ENCODE data around the gene PPTC7.

PPTC7 gene, protein sequence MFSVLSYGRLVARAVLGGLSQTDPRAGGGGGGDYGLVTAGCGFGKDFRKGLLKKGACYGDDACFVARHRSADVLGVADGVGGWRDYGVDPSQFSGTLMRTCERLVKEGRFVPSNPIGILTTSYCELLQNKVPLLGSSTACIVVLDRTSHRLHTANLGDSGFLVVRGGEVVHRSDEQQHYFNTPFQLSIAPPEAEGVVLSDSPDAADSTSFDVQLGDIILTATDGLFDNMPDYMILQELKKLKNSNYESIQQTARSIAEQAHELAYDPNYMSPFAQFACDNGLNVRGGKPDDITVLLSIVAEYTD

GRCh38 chr12:110583137-110584059, at the start of gene PPTC7:
Gene PPTC7, minus strand, starts transcription at chr12:110583318. Its CDS starts 287 bp downstream, at chr12:110583031.
- H3K36me3 ChIP-seq = no peaks in the 10 kb centered on the region
- peak within 1 kb of the TSS; percentile 83 to 84 for H3K27ac ChIP-seq
- H3K4me1 ChIP-seq = peaks cover 0 to 57% (median 42%) of the 10 kb centered on the region in 4 donors
- no peaks in the 10 kb centered on the region for H3K27me3 ChIP-seq
- H3K9me3 ChIP-seq = no peaks in the 10 kb centered on the region
- intact Hi-C loops (cut with DNase I; ENCODE audit: low total_unique reads) = loop anchor here (5.0 to 10.0 kb wide), 2 partner anchors 41 to 119 kb away; partner anchors contain the start of genes FAM216A and GPN3
- TF ChIP-seq, protein P1, sequence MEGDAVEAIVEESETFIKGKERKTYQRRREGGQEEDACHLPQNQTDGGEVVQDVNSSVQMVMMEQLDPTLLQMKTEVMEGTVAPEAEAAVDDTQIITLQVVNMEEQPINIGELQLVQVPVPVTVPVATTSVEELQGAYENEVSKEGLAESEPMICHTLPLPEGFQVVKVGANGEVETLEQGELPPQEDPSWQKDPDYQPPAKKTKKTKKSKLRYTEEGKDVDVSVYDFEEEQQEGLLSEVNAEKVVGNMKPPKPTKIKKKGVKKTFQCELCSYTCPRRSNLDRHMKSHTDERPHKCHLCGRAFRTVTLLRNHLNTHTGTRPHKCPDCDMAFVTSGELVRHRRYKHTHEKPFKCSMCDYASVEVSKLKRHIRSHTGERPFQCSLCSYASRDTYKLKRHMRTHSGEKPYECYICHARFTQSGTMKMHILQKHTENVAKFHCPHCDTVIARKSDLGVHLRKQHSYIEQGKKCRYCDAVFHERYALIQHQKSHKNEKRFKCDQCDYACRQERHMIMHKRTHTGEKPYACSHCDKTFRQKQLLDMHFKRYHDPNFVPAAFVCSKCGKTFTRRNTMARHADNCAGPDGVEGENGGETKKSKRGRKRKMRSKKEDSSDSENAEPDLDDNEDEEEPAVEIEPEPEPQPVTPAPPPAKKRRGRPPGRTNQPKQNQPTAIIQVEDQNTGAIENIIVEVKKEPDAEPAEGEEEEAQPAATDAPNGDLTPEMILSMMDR (IDR thresholded peaks at IDR 0.05) = no peak
- peak; percentile 97 to 98 for DNase-seq
- H3K4me3 ChIP-seq = peak within 1 kb of the TSS; percentile 68 to 72

DNA sequence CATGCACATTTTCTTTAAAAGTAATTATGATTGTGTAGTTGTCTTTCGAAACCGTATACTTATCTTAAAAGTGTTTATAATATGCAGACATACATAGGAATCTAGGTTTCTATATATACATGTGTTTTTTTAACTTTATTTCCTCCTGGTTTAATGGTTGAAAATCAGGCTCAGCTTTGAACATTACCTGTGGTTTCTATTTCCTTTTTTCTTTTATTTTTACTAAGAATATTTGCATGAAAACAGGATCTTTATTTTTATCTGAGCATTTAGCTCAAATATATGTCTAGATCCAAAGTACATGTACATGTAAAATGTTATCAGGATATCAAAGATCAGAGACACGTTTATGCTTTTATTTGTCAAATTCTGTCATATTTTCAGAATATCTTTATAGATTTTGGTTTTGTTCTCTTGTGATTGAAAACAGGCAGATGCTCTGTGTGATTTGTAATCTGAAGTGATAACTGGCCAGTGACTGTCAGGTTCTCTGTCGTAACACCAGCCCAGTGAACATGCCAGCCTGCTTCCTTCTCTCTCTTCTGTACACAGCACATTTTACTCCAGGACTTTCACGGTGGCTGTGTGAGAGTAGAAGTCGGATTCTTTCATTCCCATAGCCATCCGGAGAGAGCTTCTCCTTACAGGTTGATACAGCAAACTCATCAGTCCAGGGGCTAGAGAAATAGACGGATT, 44.5 kb upstream of the PPTC7 start:
- Histone ChIP-seq H3K4me3 (no peak overlapping the region), H3K36me3 (peaks cover 9 to 71% (median 20%) of the 10 kb centered on the region in 3 donors)
- intact Hi-C loops (cut with DNase I; ENCODE audit: low total_unique reads) = no loop called here

GRCh38 chr12:110622582-110622981, 39.5 kb upstream of the PPTC7 start:
- H3K27ac ChIP-seq = no peak overlapping the region
- TF ChIP-seq, protein P1 (IDR thresholded peaks at IDR 0.05) = no peak

More for the DNA sequence above, 44.5 kb upstream of the PPTC7 start:
- H3K27me3 ChIP-seq = no peaks in the 10 kb centered on the region
- DNase-seq = no peak
- TF ChIP-seq, protein P1 (IDR thresholded peaks at IDR 0.05) = no peak
- H3K4me1 ChIP-seq = no peaks in the 10 kb centered on the region
- H3K27ac ChIP-seq = no peak overlapping the region
- H3K9me3 ChIP-seq = no peaks in the 10 kb centered on the region

DNA sequence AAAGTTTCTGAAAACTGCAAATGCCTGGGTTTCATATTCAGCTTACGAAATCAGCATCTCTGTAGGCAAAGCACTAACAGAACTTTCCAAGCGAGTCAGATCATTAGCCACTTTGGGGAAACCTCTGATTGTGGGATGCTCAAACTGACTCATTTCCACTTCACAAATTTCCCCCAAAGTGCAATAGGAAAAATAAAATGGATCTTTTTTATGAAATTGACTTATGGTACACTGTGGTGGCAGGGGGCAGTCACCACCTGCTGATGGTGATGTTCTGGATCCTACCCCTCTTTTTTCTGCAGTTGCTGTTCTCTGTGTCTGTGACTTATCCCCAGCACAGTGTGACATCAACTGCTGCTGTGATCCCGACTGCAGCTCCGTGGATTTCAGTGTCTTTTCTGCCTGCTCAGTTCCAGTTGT, 36.4 kb upstream of the PPTC7 start:
- TF ChIP-seq, protein P1 (IDR thresholded peaks at IDR 0.05) = no peak
- intact Hi-C loops (cut with DNase I; ENCODE audit: low total_unique reads) = loop anchor here (10.0 kb wide), 1 partner anchor 265 kb away; no protein-coding TSS in a partner anchor
- Histone ChIP-seq H3K36me3 (peaks cover 0 to 43% (median 0%) of the 10 kb centered on the region in 3 donors), H3K4me1 (peaks cover 0 to 8% (median 3%) of the 10 kb centered on the region in 4 donors), H3K4me3 (no peak overlapping the region), H3K27ac (no peak overlapping the region), H3K9me3 (no peaks in the 10 kb centered on the region), H3K27me3 (no peaks in the 10 kb centered on the region)
- DNase-seq = no peak

More at GRCh38 chr12:110622582-110622981, 39.5 kb upstream of the PPTC7 start:
- no peak for DNase-seq
- intact Hi-C loops (cut with DNase I; ENCODE audit: low total_unique reads) = no loop called here
- H3K4me3 ChIP-seq = no peak overlapping the region
- H3K36me3 ChIP-seq = peaks cover 0 to 48% (median 5%) of the 10 kb centered on the region in 3 donors
- no peaks in the 10 kb centered on the region for H3K4me1 ChIP-seq
- no peaks in the 10 kb centered on the region for H3K9me3 ChIP-seq
- H3K27me3 ChIP-seq = no peaks in the 10 kb centered on the region

Measured in tibial artery (tissue), 4 donors.